K562 (cell line): Measurements from ENCODE around the gene EPB41L4A.

Experiments
- CTCF ChIP-seq, 3 experiments: IDR thresholded peaks in 2 of 3; conservative IDR thresholded peaks in 1 of 3; 2 replicates each; pipeline ENCODE4 v1.5.1; 2011 to 2012; ENCODE audit warnings: low read length in 3 of 3, mild to moderate bottlenecking in 3 of 3, control low read depth in 2 of 3, improper control_type of control experiment in 1 of 3, inconsistent platforms in 1 of 3, low read depth in 1 of 3, mixed read lengths in 1 of 3, moderate library complexity in 1 of 3; ENCODE audit not compliant: insufficient read depth in 2 of 3
- DDX20 ChIP-seq: fragments of 450-650 bp; IDR thresholded peaks from 2 replicates; pipeline ENCODE4 v1.6.1; 2016; ENCODE audit warnings: missing genetic modification characterization, low read depth, mild to moderate bottlenecking, missing compliant biosample characterization, moderate library complexity
- ESRRA ChIP-seq: fragments of 450-650 bp; IDR thresholded peaks from 2 replicates; pipeline ENCODE4 v1.6.1; 2014; ENCODE audit warnings: low read depth, mild to moderate bottlenecking, moderate library complexity, borderline replicate concordance
- KLF1 ChIP-seq: fragments of 450-650 bp; IDR thresholded peaks from 2 replicates; pipeline ENCODE4 v1.6.1; 2016; ENCODE audit warnings: missing genetic modification characterization, missing compliant biosample characterization
- MAZ ChIP-seq, 2 experiments: fragments of 450-650 bp in 1 of 2; sonication (generic) in 1 of 2; formaldehyde crosslinking; IDR thresholded peaks in 1 of 2; conservative IDR thresholded peaks in 1 of 2; 2 replicates each; pipeline versions ENCODE4 v1.4.0 to v1.5.0; 2020; ENCODE audit warnings: mild to moderate bottlenecking in 1 of 2, missing genetic modification reagents in 1 of 2
- NCOA2 ChIP-seq, 2 experiments: fragments of 450-650 bp; IDR thresholded peaks; 2 replicates each; pipeline ENCODE4 v1.6.1; 2018; ENCODE audit warnings: mild to moderate bottlenecking in 2 of 2, moderate library complexity in 1 of 2; ENCODE audit not compliant: partially characterized antibody in 2 of 2
- POLR2A ChIP-seq: fragments of 450-650 bp; conservative IDR thresholded peaks from 2 replicates; pipeline ENCODE4 v1.6.1; 2016
- TAF1 ChIP-seq: IDR thresholded peaks from 2 replicates; pipeline ENCODE4 v1.6.1; 2011; ENCODE audit warnings: mild to moderate bottlenecking, low read length, moderate library complexity; ENCODE audit not compliant: insufficient read depth, control insufficient read depth, severe bottlenecking; ENCODE audit errors: extremely low read depth
- ZBTB7A ChIP-seq: IDR thresholded peaks from 2 replicates; pipeline ENCODE4 v1.6.1; 2011; ENCODE audit warnings: low read depth, mild to moderate bottlenecking, low read length, moderate library complexity, borderline replicate concordance; ENCODE audit not compliant: control insufficient read depth
- ZFX ChIP-seq: sonication (generic); formaldehyde crosslinking; IDR thresholded peaks from 2 replicates; pipeline ENCODE4 v1.8.0; 2022; ENCODE audit warnings: mild to moderate bottlenecking, missing genetic modification reagents, moderate library complexity
- ZNF511 ChIP-seq: sonication (generic); formaldehyde crosslinking; IDR thresholded peaks from 2 replicates; pipeline ENCODE4 v1.8.0; 2022; ENCODE audit warnings: mild to moderate bottlenecking, missing genetic modification reagents
- ZNF699 ChIP-seq: fragments of 250-450 bp; sonication (Bioruptor Pico); IDR thresholded peaks from 2 replicates; pipeline ENCODE4 v1.8.0; 2021; ENCODE audit warnings: mild to moderate bottlenecking, moderate library complexity; ENCODE audit not compliant: insufficient replicate concordance
- ZNF830 ChIP-seq: fragments of 250-450 bp; sonication (Bioruptor Pico); IDR thresholded peaks from 2 replicates; pipeline ENCODE4 v1.5.0; 2021; ENCODE audit warnings: mild to moderate bottlenecking

- no peak for TF ChIP-seq ZFX
- TF ChIP-seq CTCF (IDR thresholded peaks at IDR 0.05 in 2 of 3, conservative IDR thresholded peaks at IDR 0.05 in 1 of 3; ENCODE audit: insufficient read depth in 2 of 3, low read depth in 1 of 3, low read length in 3 of 3), result no peak
- TF ChIP-seq NCOA2 (IDR thresholded peaks at IDR 0.05; ENCODE audit: partially characterized antibody in 2 of 2), result no peak
- no peak for TF ChIP-seq ZNF511 (CRISPR knock-in tag)
- TF ChIP-seq ZNF699 (CRISPR knock-in tag), result no peak
- no peak for TF ChIP-seq ESRRA
- TF ChIP-seq KLF1, result no peak
- TF ChIP-seq POLR2A, result no peak
- no peak for TF ChIP-seq ZBTB7A
- TF ChIP-seq MAZ (CRISPR knock-in tag; conservative IDR thresholded peaks at IDR 0.05 in 1 of 2, IDR thresholded peaks at IDR 0.05 in 1 of 2), result no peak
- no peak for TF ChIP-seq TAF1
- no peak for TF ChIP-seq ZNF830 (CRISPR knock-in tag)
- TF ChIP-seq DDX20 (tag), result no peak
These were observed 291.2 kb downstream of the EPB41L4A start for GRCh38 chr5:112127861-112128260.
